Measurements from ENCODE around the gene EXOC6.

EXOC6 gene

DNA sequence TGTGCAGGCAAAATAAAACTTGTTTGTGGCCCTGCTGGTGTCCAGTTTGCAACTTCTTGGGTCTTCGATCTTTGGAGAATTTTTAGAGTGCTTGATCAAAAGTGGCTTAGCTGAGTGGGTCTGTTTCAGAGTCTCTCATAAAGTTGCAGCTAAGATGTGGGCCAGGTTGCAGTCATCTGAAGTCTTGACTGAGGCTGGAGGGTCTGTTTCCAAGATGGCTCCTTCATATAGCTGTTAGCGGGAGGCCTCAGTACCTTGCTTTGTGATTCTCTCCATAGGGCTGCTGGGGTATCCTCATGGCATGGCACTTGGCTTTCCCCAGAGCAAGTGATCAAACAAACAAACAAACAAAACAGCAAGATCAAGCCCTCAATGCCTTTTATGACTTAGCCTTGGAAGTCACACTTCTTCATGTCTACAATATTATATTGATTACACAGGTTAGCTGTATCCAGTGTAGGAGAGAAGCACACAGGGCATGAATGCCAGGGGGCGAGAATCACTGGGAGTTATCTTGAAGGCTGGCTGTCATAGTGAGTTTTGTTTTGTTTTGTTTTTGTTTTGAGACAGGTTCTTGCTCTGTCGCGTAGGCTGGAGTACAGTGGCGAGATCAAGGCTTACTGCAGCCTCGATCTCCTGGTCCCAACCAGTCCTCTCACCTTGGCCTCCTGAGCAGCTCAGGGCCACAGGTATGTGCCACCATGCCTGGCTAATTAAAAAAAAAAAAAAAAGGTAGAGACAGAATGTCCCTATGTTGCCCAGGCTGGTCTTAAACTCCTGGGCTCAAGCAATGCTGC is 235.6 kb downstream of the EXOC6 start:
- Histone ChIP-seq H2BK12ac (ENCODE audit: low read length) (no peak overlapping the region), H4K12ac (ENCODE audit: low read depth, low read length) (no peak overlapping the region), H3K4me2 (ENCODE audit: low read length) (no peak overlapping the region), H3K4ac (ENCODE audit: low read depth, low read length) (no peak overlapping the region), H4K91ac (ENCODE audit: low read depth, low read length) (no peak overlapping the region), H2AK5ac (ENCODE audit: low read length) (peak overlapping the region; percentile 30), H3K79me2 (ENCODE audit: control insufficient read depth, insufficient read depth, low read length, poor library complexity) (no peaks in the 10 kb centered on the region), H3K14ac (ENCODE audit: low read length) (no peak overlapping the region), H3K27ac (ENCODE audit: low read depth, low read length) (no peak overlapping the region), H3K4me3 (ENCODE audit: low read depth, low read length) (no peak overlapping the region), H2BK5ac (ENCODE audit: low read depth, low read length, poor library complexity) (no peak overlapping the region), H3K9ac (ENCODE audit: low read length) (no peak overlapping the region), H3K79me1 (ENCODE audit: low read length) (peaks cover 15% of the 10 kb centered on the region), H4K8ac (ENCODE audit: low read depth, low read length) (peak overlapping the region; percentile 39), H3K23ac (ENCODE audit: low read length) (no peak overlapping the region), H2AFZ (ENCODE audit: insufficient read depth, low read length, poor library complexity) (no peak overlapping the region), H3K18ac (ENCODE audit: low read length) (no peak overlapping the region), H3K4me1 (ENCODE audit: control insufficient read depth in 1 of 2, insufficient read depth in 2 of 2, low read length in 2 of 2) (peaks cover 9 to 14% of the 10 kb centered on the region in 2 experiments), H3K36me3 (ENCODE audit: control insufficient read depth in 1 of 2, insufficient read depth in 2 of 2, low read length in 2 of 2) (no peaks in the 10 kb centered on the region), H3K9me3 (ENCODE audit: insufficient read depth, low read depth, low read length) (no peaks in the 10 kb centered on the region), H3K27me3 (ENCODE audit: insufficient read depth, low read length) (no peaks in the 10 kb centered on the region), H2BK120ac (ENCODE audit: insufficient read depth, low read length, poor library complexity) (no peak overlapping the region)
- no CpG with 5 or more reads among the region's 7 CpGs for WGBS (ENCODE audit: extremely low coverage, insufficient coverage, insufficient read length)
- peak in 1 of 2 donors; percentile 55 for DNase-seq

DNA sequence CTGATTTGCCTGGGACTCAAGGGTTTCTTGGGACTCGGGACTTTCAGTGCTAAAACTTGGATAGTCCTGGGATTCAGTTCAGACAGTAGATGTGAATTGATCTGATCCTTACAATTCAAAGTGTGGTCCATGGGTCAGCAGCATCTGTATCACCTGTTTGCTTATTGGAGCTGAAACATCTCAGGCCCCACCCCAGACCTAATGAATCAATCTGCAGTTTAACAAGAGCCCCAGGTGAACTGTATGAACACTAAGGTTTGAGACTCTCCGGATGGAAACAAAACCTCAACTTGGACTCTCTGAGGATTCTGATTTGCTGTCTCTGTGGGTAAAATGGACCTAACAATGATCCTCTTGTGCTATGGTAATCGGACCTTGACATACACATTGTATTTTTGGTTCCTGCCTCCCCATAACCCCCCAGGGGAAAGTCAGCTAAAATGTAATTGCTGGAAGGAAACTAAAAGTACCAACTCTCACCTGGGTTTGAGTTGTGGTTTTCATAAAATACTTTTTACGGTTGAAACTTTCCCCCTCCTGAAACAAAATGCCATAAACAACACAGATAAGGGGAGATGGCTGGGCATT is 237.0 kb downstream of the EXOC6 start:
- H3K9me3 ChIP-seq (ENCODE audit: insufficient read depth, low read depth, low read length), result peaks cover 2% of the 10 kb centered on the region
- no peak overlapping the region for H3K27ac ChIP-seq (ENCODE audit: low read depth, low read length)
- H3K79me2 ChIP-seq (ENCODE audit: control insufficient read depth, insufficient read depth, low read length, poor library complexity), result no peaks in the 10 kb centered on the region
- no peak overlapping the region for H3K23ac ChIP-seq (ENCODE audit: low read length)
- no peak overlapping the region for H4K91ac ChIP-seq (ENCODE audit: low read depth, low read length)
- no peak overlapping the region for H3K18ac ChIP-seq (ENCODE audit: low read length)
- H2BK5ac ChIP-seq (ENCODE audit: low read depth, low read length, poor library complexity), result no peak overlapping the region
- H3K79me1 ChIP-seq (ENCODE audit: low read length), result peaks cover 10% of the 10 kb centered on the region
- H3K4me1 ChIP-seq (ENCODE audit: control insufficient read depth in 1 of 2, insufficient read depth in 2 of 2, low read length in 2 of 2), result peaks cover 9 to 14% of the 10 kb centered on the region in 2 experiments
- no peak overlapping the region for H2BK120ac ChIP-seq (ENCODE audit: insufficient read depth, low read length, poor library complexity)
- no peak overlapping the region for H3K4ac ChIP-seq (ENCODE audit: low read depth, low read length)
- H3K27me3 ChIP-seq (ENCODE audit: insufficient read depth, low read length), result no peaks in the 10 kb centered on the region
- H3K4me2 ChIP-seq (ENCODE audit: low read length), result no peak overlapping the region
- whole genome bisulfite sequencing (ENCODE audit: extremely low coverage, insufficient coverage, insufficient read length), result no CpG with 5 or more reads among the region's 4 CpGs
- H4K8ac ChIP-seq (ENCODE audit: low read depth, low read length), result no peak overlapping the region
- H3K36me3 ChIP-seq (ENCODE audit: control insufficient read depth in 1 of 2, insufficient read depth in 2 of 2, low read length in 2 of 2), result no peaks in the 10 kb centered on the region
- no peak overlapping the region for H3K9ac ChIP-seq (ENCODE audit: low read length)
- no peak overlapping the region for H2BK12ac ChIP-seq (ENCODE audit: low read length)
- no peak overlapping the region for H2AK5ac ChIP-seq (ENCODE audit: low read length)
- no peak for DNase-seq
- H2AFZ ChIP-seq (ENCODE audit: insufficient read depth, low read length, poor library complexity), result no peak overlapping the region
- no peak overlapping the region for H4K12ac ChIP-seq (ENCODE audit: low read depth, low read length)
- no peak overlapping the region for H3K14ac ChIP-seq (ENCODE audit: low read length)
- no peak overlapping the region for H3K4me3 ChIP-seq (ENCODE audit: low read depth, low read length)

DNA sequence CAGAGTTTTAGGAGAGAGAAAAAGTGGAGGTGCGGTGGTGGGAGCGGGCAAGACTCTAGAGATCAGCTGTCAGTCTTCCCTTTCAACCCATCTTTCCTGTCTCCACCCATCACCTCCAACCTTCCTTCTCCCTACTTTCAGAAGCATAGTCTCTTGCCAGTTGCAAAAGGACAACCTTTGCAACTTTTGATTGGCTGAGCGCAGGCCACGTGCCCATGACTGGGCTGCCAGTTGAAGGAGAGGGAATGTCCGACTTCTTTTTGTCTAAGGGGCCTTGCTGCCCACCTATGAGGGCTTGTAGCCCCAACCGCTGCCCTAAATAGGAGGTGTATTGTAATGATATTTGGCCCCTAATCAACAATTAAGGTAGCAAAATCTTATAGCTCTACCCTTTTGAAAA is 238.0 kb downstream of the EXOC6 start:
- Histone ChIP-seq H3K4me2 (ENCODE audit: low read length) (no peak overlapping the region), H3K4me3 (ENCODE audit: low read depth, low read length) (no peak overlapping the region), H2BK120ac (ENCODE audit: insufficient read depth, low read length, poor library complexity) (no peak overlapping the region), H3K36me3 (ENCODE audit: control insufficient read depth in 1 of 2, insufficient read depth in 2 of 2, low read length in 2 of 2) (no peaks in the 10 kb centered on the region), H3K79me1 (ENCODE audit: low read length) (peaks cover 2% of the 10 kb centered on the region), H4K91ac (ENCODE audit: low read depth, low read length) (no peak overlapping the region), H3K9ac (ENCODE audit: low read length) (no peak overlapping the region), H3K4ac (ENCODE audit: low read depth, low read length) (no peak overlapping the region), H3K27ac (ENCODE audit: low read depth, low read length) (no peak overlapping the region), H3K23ac (ENCODE audit: low read length) (no peak overlapping the region), H3K79me2 (ENCODE audit: control insufficient read depth, insufficient read depth, low read length, poor library complexity) (no peaks in the 10 kb centered on the region), H3K14ac (ENCODE audit: low read length) (no peak overlapping the region), H3K27me3 (ENCODE audit: insufficient read depth, low read length) (no peaks in the 10 kb centered on the region), H4K8ac (ENCODE audit: low read depth, low read length) (no peak overlapping the region), H3K9me3 (ENCODE audit: insufficient read depth, low read depth, low read length) (peaks cover 2% of the 10 kb centered on the region), H4K12ac (ENCODE audit: low read depth, low read length) (no peak overlapping the region), H2BK5ac (ENCODE audit: low read depth, low read length, poor library complexity) (no peak overlapping the region), H2AFZ (ENCODE audit: insufficient read depth, low read length, poor library complexity) (no peak overlapping the region), H2AK5ac (ENCODE audit: low read length) (no peak overlapping the region), H3K4me1 (ENCODE audit: control insufficient read depth in 1 of 2, insufficient read depth in 2 of 2, low read length in 2 of 2) (peaks cover 3 to 5% of the 10 kb centered on the region in 2 experiments), H2BK12ac (ENCODE audit: low read length) (no peak overlapping the region), H3K18ac (ENCODE audit: low read length) (no peak overlapping the region)
- no peak for DNase-seq
- WGBS (ENCODE audit: extremely low coverage, insufficient coverage, insufficient read length), result no CpG with 5 or more reads among the region's 6 CpGs

DNA sequence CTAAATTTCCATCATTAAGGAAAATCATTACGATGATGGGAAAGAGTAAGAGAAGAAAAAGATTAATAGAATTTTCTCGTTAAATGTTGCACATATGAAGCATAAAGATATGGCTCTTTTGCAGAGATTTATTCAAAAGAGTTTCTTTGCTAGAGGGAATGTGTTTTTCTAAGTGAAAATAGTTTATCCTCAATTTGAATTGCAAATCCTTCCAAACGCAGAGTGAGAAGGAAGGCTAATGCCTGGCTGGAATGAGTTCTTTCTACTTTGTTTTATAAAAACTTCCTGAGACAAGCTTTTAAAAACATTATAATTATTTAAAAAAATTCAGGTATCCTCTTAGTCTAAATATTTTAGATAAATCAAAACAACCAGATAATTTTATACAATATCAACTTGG is 239.5 kb downstream of the EXOC6 start:
- H3K23ac ChIP-seq (ENCODE audit: low read length), result no peak overlapping the region
- H2AFZ ChIP-seq (ENCODE audit: insufficient read depth, low read length, poor library complexity), result no peak overlapping the region
- no peak for DNase-seq
- H4K12ac ChIP-seq (ENCODE audit: low read depth, low read length), result no peak overlapping the region
- H3K18ac ChIP-seq (ENCODE audit: low read length), result no peak overlapping the region
- H2BK12ac ChIP-seq (ENCODE audit: low read length), result no peak overlapping the region
- H3K27ac ChIP-seq (ENCODE audit: low read depth, low read length), result no peak overlapping the region
- no peaks in the 10 kb centered on the region for H3K79me2 ChIP-seq (ENCODE audit: control insufficient read depth, insufficient read depth, low read length, poor library complexity)
- H3K9me3 ChIP-seq (ENCODE audit: insufficient read depth, low read depth, low read length), result peaks cover 2% of the 10 kb centered on the region
- no peak overlapping the region for H3K4me2 ChIP-seq (ENCODE audit: low read length)
- H3K9ac ChIP-seq (ENCODE audit: low read length), result no peak overlapping the region
- H4K91ac ChIP-seq (ENCODE audit: low read depth, low read length), result no peak overlapping the region
- H3K4ac ChIP-seq (ENCODE audit: low read depth, low read length), result no peak overlapping the region
- H3K27me3 ChIP-seq (ENCODE audit: insufficient read depth, low read length), result no peaks in the 10 kb centered on the region
- no peak overlapping the region for H2BK5ac ChIP-seq (ENCODE audit: low read depth, low read length, poor library complexity)
- no peaks in the 10 kb centered on the region for H3K79me1 ChIP-seq (ENCODE audit: low read length)
- no peak overlapping the region for H2AK5ac ChIP-seq (ENCODE audit: low read length)
- no peaks in the 10 kb centered on the region for H3K36me3 ChIP-seq (ENCODE audit: control insufficient read depth in 1 of 2, insufficient read depth in 2 of 2, low read length in 2 of 2)
- H3K4me1 ChIP-seq (ENCODE audit: control insufficient read depth in 1 of 2, insufficient read depth in 2 of 2, low read length in 2 of 2), result no peaks in the 10 kb centered on the region
- H4K8ac ChIP-seq (ENCODE audit: low read depth, low read length), result no peak overlapping the region
- H2BK120ac ChIP-seq (ENCODE audit: insufficient read depth, low read length, poor library complexity), result no peak overlapping the region
- WGBS (ENCODE audit: extremely low coverage, insufficient coverage, insufficient read length), result no CpG with 5 or more reads among the region's 3 CpGs
- H3K4me3 ChIP-seq (ENCODE audit: low read depth, low read length), result no peak overlapping the region
- H3K14ac ChIP-seq (ENCODE audit: low read length), result no peak overlapping the region
